DOHH2 (cell line): ENCODE measurements around the gene GBF1.

Experiments used
- H3F3A ChIP-seq: fragments of 200-600 bp; sonication (generic), shearing (Covaris generic); 2 replicates; pipeline ENCODE4 v1.6.0; 2016; ENCODE audit warnings: antibody characterized with exemption, mild to moderate bottlenecking; ENCODE audit not compliant: control insufficient read depth, insufficient read depth
- H3K27ac ChIP-seq: fragments of 200-600 bp; sonication (generic); 2 replicates; pipeline ENCODE4 v1.5.1; 2014; ENCODE audit warnings: low read depth, mild to moderate bottlenecking, low read length, moderate library complexity
- H3K27me3 ChIP-seq: fragments of 200-600 bp; sonication (generic); 2 replicates; pipeline ENCODE4 v1.6.1; 2014; ENCODE audit warnings: mild to moderate bottlenecking, low read length, mixed read lengths; ENCODE audit not compliant: control insufficient read depth
- H3K36me3 ChIP-seq: fragments of 200-600 bp; sonication (generic); 2 replicates; pipeline ENCODE4 v1.6.1; 2014; ENCODE audit warnings: mild to moderate bottlenecking, low read length, moderate library complexity, mixed read lengths; ENCODE audit not compliant: control insufficient read depth
- H3K4me1 ChIP-seq: fragments of 200-600 bp; sonication (generic); 2 replicates; pipeline ENCODE4 v1.6.1; 2014; ENCODE audit warnings: mild to moderate bottlenecking, low read length, mixed read lengths; ENCODE audit not compliant: control insufficient read depth
- H3K4me2 ChIP-seq: fragments of 200-600 bp; sonication (generic); 2 replicates; pipeline ENCODE4 v1.6.0; 2014; ENCODE audit warnings: mild to moderate bottlenecking, low read length, moderate library complexity
- H3K4me3 ChIP-seq: fragments of 200-600 bp; sonication (generic); 2 replicates; pipeline ENCODE4 v1.5.1; 2014; ENCODE audit warnings: mild to moderate bottlenecking, low read length, mixed read lengths
- H3K79me2 ChIP-seq: fragments of 200-600 bp; sonication (generic); 2 replicates; pipeline ENCODE4 v1.6.1; 2014; ENCODE audit warnings: mild to moderate bottlenecking, low read length, mixed read lengths; ENCODE audit not compliant: control insufficient read depth
- H3K9me2 ChIP-seq: fragments of 200-600 bp; sonication (generic); replicated peaks from 2 replicates; pipeline ENCODE4 v1.6.1; 2014; ENCODE audit warnings: mild to moderate bottlenecking, low read length, mixed read lengths; ENCODE audit not compliant: control insufficient read depth
- H3K9me3 ChIP-seq: fragments of 200-600 bp; sonication (generic); 2 replicates; pipeline ENCODE4 v1.6.1; 2014; ENCODE audit warnings: antibody characterized with exemption, low read length, mixed read lengths; ENCODE audit not compliant: control insufficient read depth, insufficient read depth
- H4K20me1 ChIP-seq: fragments of 200-600 bp; sonication (generic); 2 replicates; pipeline ENCODE4 v1.6.0; 2014; ENCODE audit warnings: low read depth, mild to moderate bottlenecking, antibody characterized with exemption, low read length, moderate library complexity; ENCODE audit not compliant: control insufficient read depth, insufficient read depth
- CTCF ChIP-seq: fragments of 200-600 bp; sonication (generic); IDR thresholded peaks from one replicate; pipeline ENCODE4 v1.5.1; 2014; ENCODE audit warnings: antibody characterized with exemption, mild to moderate bottlenecking, low read depth, low read length; ENCODE audit not compliant: poor library complexity, severe bottlenecking
- EZH2phosphoT487 ChIP-seq: fragments of 200-600 bp; sonication (generic); IDR thresholded peaks from 2 replicates; pipeline ENCODE4 v1.6.1; 2017; ENCODE audit warnings: borderline replicate concordance, mild to moderate bottlenecking, antibody characterized with exemption, low read length, moderate library complexity, mixed read lengths

GBF1 gene

DNA sequence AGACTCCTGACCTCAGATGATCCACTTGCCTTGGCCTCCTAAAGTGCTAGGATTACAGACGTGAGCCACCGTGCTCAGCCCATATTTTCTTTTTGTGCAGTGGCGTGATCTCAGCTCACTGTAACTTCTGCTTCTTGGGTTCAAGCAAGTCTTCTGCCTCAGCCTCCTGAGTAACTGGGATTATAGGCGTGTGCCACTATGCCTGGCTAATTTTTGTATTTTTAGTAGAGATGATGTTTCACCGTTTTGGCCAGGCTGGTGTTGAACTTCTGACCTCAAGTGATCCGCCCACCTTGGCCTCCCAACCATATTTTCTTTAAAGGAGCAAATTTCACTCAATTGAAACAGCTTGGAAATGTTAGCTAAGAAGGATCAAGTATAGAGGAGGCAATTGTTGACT is 16.5 kb downstream of the GBF1 start:
- Histone ChIP-seq H4K20me1 (0 out of 2 replicates have a peak, but pooled peaks cover 2% of the 10 kb centered on the region), H3K27me3 (no peaks in the 10 kb centered on the region), H3K36me3 (peaks cover 43% of the 10 kb centered on the region), H3K4me2 (no peak overlapping the region), H3K4me1 (no peaks in the 10 kb centered on the region), H3K4me3 (no peak overlapping the region), H3K9me3 (no peaks in the 10 kb centered on the region), H3K9me2 (no peaks in the 10 kb centered on the region), H3K79me2 (peaks cover 22% of the 10 kb centered on the region), H3K27ac (no peak overlapping the region), H3F3A (0 out of 2 replicates have a peak, but pooled peaks cover 2% of the 10 kb centered on the region)
- TF ChIP-seq CTCF (no peak), EZH2phosphoT487 (no peak)

DNA sequence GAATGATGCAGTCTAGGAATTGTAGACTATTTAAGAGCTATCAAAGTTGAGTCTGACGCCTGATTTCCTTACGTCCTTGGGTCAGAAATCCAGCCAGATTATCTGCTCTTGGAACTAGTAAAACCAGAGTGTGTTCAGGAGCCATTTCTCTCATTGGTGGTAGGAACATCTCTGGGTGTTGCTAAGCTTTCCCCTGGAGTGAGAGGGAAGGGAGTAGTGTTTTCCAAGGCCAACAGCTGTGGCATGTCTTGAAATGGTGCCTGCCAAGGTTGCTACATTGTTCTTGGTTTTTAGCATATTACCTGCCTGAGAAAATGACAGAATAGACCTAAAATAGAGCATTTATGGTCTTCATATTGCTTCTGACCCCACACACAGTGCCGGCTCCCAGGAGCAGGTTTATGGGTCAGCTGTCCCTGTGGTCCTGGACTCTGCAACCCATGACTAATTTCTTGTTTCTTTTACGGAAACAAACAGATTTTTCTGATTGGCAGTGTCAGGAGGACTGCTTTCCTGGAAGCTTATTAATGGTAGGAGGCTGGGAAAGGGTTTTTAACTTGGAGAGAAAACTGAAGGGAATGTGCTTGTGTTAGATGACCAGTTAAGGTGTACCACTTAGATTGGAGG is 17.5 kb downstream of the GBF1 start:
- Histone ChIP-seq H3K4me2 (no peak overlapping the region), H3K36me3 (peaks cover 46% of the 10 kb centered on the region), H3K9me2 (no peaks in the 10 kb centered on the region), H3K4me1 (no peaks in the 10 kb centered on the region), H3K27ac (no peak overlapping the region), H3K27me3 (no peaks in the 10 kb centered on the region), H4K20me1 (0 out of 2 replicates have a peak, but pooled peaks cover 2% of the 10 kb centered on the region), H3K9me3 (no peaks in the 10 kb centered on the region), H3F3A (0 out of 2 replicates have a peak, but pooled peaks cover 2% of the 10 kb centered on the region), H3K79me2 (peaks cover 12% of the 10 kb centered on the region), H3K4me3 (no peak overlapping the region)
- TF ChIP-seq CTCF, result no peak
- no peak for TF ChIP-seq EZH2phosphoT487

DNA sequence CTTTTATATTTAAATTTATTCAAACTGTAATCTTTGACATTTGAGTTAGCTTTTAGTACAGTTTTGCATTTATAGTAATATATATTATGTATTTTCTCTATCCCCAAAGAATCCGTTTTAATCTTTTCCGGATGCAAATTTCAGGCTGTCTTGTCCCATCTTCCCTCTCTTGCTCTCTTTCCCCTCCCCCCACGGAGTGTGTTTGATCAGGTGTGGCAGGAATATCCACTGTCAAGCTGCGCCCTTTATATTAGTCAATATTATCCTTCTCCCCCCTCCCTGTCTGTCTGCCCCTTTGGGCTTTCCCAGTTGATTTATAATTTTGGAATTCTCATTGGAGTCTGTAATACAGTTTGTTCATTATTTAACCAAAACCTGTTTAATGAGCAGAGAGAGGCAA is 19.0 kb downstream of the GBF1 start:
- Histone ChIP-seq H3K4me1 (no peaks in the 10 kb centered on the region), H3F3A (0 out of 2 replicates have a peak, but pooled peaks cover 2% of the 10 kb centered on the region), H4K20me1 (0 out of 2 replicates have a peak, but pooled peaks cover 2% of the 10 kb centered on the region), H3K27ac (no peak overlapping the region), H3K4me3 (no peak overlapping the region), H3K9me3 (no peaks in the 10 kb centered on the region), H3K36me3 (peaks cover 42% of the 10 kb centered on the region), H3K9me2 (no peaks in the 10 kb centered on the region), H3K27me3 (no peaks in the 10 kb centered on the region), H3K4me2 (no peak overlapping the region), H3K79me2 (peaks cover 14% of the 10 kb centered on the region; the same call in 1 of the 2 replicates)
- no peak for TF ChIP-seq EZH2phosphoT487
- no peak for TF ChIP-seq CTCF
